Kidney glomerular epithelial cell (primary cell): ENCODE results near the gene ZNF77.
"Not testable (repeated sequence)": the region's sequence is repeated elsewhere in the genome, so short reads cannot be mapped to it uniquely, and the experiment has no call there.

ENCODE experiments used
- DNase-seq: peaks from one replicate; lab custom pipeline; 2025; lab: John Stamatoyannopoulos, UW

Gene ZNF77

DNA sequence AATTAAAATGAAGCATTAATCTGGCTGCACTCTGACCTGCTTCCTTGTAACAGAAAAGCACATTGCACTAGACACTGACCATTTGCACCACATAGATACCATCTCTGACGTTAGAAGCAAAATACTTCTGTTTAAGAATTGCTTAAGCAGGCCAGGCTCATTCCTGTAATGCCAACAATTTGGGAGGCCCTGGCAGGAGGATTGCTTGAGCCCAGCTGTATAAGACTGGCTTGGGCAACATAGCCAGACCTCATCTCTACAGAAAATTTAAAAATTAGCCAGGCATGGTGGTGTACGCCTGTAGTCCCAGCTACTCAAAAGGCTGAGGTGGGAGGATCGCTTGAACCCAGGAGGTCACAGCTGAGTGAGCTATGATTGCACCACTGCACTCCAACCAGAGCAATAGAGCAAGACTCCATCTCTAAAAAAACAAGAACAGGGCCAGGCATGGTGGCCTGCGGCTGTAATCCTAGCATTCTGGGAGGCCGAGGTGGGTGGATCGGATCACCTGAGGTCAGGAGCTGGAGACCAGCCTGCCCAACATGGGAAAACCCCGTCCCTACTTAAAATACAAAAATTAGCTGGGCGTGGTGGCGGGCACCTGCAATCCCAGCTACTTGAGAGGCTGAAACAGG lies 25.5 kb upstream of the ZNF77 start:
- DNase-seq, result peak; percentile 15

DNA sequence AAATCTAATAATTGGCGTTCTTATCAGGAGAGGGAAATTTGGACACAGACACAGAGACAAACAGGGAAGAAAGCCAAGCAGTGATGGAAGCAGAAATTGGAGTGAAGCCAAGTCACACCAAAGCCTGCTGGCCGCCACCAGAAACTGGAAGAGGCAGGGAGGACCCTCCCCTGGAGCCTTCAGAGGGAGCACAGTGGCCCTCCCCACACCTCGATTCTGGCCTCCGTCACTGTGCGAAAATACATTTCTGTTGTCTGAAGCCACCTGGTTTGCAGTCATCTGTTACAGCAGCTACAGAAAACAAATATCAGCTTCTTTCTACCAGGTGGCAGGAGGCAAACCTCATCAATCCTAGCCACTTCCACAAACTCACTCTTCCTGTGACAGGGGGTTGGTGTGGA lies 24.3 kb upstream of the ZNF77 start:
- DNase-seq, result no peak

DNA sequence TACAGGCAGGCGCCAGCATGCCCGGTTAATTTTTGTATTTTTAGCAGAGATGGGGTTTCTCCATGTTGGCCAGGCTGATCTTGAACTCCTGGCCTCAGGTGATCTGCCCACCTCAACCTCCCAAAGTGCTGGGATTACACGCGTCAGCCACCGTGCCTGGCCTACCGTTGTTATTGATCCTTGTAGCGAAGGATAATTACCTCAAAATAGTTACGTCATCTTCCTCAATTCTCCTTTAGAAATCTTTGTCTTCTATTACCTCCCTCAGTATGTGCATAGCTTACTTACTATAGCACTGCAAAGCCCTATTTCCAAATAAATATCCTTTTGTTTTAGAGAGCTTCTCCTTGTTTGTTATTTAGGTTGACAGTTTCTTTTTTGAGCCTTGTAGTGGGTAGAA lies 23.2 kb upstream of the ZNF77 start:
- DNase-seq, result no peak

DNA sequence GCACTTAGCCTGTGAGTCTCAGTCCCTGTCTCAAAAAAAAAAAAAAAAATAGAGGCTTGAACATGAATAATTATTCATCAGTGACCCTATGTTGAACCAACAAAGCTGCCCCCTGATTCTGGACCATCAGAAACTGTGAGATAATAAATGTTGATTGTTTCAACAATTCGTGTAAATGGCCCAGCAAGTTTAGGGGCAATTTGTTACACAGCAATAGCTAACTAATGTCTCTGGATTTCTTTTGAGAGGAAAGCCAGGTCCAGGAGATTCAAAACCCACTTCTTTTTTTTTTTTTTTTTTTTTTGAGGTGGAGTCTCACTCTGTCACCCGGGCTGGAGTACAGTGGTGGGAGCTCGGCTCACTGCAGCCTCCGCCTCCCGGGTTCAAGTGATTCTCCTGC lies 20.1 kb upstream of the ZNF77 start:
- DNase-seq, result no peak

DNA sequence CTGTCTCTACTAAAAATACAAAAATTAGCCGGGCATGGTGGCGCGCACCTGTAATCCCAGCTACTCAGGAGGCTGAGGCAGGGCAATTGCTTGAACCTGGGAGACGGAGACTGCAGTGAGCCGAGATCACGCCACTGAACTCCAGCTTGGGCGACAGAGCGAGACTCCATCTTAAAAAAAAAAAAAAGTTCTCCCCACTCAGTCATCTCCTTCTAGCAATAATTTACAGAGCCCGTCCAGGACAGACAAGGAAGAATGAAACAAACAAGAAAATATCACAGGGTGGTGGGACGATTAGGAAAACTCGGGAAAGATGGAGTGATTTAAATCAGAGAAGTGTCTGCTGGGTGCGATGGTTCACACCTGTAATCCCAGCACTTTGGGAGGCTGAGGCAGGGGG lies 18.9 kb upstream of the ZNF77 start:
- DNase-seq, result peak; percentile 15

DNA sequence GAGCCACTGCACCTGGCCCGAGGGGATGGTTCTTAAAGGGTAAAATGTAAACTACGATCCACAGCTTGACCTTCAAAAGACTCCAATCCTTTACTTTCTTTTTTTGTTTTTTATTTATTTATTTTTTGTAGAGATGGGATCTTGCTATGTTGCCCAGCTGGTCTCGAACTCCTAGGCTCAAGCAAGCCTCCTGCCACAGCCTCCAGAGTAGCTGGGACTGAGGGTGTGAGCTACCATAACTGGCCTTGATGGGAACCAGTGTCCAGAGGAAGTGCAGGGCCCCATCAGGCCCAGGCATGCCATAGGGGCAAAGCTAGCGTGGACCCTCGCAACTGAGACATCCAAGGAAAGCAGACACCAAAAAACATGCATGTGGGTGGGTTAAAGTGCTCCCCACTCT lies 18.4 kb upstream of the ZNF77 start:
- no peak for DNase-seq

DNA sequence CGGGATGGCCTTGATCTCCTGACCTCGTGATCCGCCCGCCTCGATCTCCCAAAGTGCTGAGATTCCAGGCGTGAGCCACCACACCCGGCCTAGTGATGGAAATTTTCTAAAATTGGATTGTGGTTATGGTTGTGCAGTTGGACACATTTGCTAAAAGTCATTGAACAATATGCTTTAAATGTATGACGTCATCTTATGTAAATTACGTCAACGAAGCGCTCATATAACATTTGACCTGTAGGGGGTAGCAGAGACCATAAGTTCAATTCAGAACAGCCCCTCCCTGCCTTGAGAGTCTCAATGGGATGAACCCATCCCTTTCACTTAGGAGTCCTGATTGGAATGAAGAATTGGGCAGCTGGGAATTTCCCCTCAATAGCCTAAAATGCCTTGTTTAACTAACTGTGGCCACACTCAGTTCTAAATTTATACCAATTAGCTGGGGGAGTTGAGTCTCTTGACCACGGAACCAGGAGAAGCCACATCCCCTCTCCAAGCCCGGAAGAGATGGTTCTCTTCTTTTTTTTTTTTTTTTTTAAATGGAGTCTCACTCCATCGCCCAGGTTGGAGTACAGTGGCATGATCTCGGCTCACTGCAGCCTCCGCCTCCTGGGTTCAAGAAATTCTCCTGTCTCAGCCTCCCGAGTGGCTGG lies 17.4 kb upstream of the ZNF77 start:
- peak; percentile 74 for DNase-seq

DNA sequence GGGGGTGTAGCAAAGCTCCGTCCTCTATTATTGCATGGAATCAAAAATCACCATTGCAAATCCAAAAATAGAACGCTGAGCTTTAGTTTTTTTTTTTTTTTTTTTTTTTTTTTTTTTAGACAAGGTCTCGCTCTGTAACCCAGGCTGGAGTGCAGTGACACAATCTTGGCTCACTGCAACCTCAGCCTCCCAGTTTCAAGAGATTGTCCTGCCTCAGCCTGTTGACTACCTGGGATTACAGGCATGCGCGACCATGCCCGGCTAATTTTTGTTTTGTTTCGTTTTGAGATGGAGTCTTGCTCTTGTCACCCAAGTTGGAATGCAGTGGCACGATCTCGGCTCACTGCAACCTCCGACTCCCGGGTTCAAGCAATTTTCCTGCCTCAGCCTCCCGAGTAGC lies 15.3 kb upstream of the ZNF77 start:
- no peak for DNase-seq

DNA sequence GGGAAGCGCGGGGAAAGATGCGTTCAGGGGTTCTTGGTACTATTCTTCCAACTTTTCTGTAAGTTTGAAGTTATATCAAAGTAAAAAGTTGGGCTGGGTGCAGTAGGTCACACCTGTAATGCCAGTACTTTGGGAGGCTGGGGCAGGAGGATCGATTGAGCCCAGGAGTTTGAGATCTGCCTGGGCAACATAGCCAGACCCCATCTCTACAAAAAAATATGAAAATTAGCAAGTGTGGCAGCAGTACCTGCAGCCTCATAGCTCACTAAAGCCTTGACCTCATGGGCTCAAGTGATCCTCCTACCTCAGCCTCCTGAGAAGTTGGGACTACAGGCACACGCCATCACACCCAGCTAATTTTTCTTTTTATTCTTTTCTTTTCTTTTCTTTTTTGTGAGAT lies 12.4 kb upstream of the ZNF77 start:
- no peak for DNase-seq

DNA sequence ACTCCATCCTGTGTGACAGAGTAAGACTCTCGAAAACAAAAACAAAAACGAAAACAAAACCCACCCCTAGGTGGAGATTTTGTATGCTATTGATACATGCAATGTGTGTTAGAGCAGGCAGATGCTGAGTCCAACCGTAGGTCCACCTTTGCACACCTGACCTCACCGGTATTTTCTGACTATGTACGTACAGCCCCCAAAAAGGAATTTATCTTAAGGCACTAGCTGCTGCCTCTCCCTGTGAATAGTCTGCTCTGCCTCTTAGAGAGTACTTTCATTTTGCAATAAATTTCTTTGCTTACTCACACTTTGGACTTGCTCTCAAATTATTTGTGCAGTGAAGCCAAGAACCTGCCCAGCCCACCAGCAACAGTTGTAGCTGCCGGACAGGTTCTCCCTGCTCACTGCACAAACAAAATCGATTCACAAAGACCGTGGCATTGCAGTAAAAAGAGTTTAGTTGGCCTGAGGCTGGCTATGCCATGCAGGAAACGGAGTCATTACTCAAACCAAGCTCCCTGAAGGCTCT lies 8.2 kb upstream of the ZNF77 start:
- peak; percentile 27 for DNase-seq

DNA sequence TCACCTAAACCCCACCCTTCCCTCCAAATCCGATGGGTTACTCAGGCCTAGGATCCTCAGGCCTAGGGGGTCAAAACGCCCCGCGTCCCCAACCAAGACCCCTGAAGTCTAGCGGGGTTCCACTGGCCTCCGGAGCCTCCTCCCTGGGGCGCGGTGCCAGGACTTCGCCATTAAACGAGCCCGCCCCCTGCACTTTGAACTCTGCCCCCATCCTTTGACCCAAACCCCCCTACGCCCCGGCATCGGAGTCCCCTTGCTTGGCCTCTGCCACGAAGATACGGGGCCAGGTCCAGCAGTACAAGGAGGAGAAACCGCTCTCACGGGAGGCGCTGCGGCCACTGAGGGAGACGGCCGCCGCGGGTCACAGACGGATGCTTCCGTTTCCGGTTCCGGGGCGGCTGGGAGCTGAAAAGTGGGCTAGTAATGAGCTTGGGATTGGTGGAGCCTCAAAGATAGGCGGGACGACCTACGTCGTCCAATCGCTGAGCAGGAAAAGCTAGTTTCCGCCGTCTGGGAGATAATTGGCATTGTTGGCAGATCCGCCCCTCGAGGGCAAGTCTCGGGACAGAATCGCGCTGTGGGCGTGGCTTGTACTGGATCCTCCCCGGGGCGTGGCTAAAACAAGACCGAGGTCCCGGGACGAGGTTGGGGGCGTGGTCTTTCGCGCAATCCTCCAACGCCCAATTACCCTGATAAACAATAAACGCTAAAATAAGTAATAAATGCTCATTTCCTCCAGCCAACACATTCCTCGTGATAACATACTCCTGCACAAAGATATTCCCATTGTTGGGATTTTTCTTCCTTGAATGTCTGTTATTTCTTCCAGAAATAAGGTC lies 5.7 kb upstream of the ZNF77 start:
- DNase-seq, result peak; percentile 99

DNA sequence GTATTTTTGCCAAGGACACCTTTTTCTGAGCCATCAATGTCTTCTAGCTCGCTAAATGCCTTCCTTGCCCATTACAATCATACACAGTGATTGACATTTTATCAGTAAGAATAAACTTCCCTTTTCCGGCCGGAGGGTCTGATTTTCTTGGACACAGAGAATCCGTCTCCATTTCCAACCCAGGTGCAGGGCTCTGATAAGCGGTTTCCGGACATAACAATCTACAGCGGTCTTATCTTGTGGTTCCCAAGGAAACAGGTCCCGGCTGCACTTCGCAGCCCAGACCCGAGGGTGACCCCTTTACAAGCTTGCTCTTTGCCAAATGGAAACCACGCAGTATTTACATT lies 5.1 kb upstream of the ZNF77 start:
- DNase-seq, result no peak

DNA sequence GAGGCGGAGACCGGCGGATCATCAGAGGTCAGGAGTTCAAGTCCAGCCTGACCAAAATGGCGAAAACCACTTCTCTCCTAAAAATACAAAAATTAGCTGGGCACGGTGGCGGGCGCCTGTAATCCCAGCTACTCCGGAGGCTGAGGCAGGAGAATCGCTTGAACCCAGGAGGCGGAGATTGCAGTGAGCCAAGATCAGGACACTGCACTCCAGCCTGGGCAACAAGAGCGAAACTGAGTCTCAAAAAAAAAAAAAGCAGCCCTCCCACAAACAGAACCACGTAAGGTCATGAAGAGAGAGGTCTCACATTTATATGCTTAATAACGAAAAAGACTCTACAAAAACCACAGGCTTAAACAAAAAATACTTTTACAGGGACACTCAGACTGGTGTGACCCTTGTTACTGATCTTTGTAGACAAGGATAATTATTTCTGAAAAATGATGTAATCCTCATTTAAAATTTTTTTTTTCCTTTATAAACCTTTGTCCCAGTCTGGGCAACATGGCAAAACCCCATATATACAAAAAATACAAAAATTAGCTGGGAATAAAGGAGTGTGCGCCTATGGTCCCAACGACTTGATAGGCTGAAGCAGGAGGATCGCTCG lies 909 bp upstream of the ZNF77 start:
- DNase-seq, result no peak

DNA sequence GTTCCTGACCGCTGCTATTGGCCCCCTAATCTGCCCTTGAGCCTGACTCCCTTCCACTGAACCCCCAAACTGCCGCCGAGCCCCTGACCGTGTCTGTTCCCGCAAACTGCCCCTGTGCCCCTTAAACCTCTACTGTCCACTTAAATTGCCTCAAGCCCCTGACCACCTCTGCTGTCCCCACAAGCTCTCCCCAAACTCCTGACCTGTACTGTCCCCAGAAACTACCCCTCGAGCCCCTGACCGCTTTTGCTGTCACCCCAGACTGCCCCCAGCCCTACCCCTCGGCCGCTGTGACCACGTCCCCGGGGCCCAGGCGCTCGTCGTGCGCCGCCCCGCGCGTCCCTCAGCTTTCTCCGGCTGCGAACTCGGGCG lies 382 bp downstream of the ZNF77 start:
- no peak for DNase-seq

DNA sequence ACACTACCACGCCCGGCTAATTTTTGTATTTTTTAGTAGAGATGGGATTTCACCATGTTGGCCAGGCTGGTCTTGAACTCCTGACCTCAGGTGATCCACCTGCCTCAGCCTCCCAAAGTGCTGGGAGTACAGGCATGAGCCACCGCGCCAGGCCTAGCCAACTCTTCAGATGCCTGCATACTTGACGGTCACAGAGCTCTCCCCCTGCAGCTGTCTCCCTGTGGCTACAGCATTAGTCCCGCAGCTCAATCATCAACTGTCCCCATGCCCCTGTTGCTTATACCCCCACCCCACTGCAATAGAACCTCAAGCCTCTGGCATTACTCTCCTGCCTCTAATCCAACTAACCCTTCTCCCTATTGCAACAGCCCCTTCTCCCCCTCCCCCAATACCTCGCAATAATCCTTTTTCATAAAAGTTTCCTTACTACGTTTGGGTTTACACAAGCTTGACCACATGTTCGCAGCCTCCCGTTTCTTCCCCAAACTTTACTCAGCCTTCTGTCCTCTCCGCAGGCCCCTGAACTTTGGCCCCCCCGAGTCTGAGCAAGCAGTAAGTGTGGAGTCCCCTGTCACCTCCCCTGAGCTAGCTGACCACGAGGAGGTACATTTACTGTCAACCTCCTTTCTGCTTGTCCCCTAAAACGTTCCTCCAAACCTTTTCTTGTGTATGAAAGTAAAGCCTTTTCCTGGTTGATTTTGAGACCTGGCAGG lies 1.7 kb downstream of the ZNF77 start:
- DNase-seq, result no peak

DNA sequence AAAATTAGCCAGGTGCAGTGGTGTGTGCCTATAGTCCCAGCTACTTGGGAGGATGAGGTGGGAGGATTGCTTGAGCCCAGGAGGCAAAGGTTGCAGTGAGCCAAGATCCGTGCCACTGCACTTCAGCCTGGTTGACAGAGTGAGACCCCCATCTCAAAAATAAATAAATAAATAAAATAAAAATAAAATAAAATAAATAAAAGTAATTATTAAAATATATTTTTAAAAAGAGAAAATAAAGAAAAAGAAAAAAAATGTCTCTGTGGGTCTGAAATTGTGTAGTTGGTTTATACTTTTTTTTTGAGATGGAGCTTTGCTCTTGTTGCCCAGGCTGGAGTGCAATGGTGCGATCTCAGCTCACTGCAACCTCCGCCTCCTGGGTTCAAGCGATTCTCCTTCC lies 8.9 kb downstream of the ZNF77 start:
- not testable (repeated sequence) for DNase-seq

DNA sequence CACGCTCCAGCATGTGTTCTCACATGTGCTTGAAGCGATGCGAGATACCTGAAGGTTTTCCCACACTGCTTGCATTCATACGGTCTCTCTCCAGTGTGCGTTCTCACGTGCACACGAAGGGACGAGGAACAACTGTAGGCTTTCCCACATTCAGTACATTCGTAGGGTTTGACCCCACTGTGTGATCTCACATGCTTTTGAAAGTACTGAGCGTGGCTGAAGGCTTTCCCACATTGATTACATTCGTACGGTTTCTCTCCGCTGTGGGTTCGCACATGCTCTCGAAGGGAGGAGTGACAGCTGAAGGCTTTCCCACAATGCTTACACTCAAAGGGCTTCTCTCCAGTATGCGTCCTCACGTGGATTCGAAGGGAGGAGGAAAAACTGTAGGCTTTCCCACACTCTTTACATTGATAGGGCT lies 11.3 kb downstream of the ZNF77 start:
- no peak for DNase-seq

DNA sequence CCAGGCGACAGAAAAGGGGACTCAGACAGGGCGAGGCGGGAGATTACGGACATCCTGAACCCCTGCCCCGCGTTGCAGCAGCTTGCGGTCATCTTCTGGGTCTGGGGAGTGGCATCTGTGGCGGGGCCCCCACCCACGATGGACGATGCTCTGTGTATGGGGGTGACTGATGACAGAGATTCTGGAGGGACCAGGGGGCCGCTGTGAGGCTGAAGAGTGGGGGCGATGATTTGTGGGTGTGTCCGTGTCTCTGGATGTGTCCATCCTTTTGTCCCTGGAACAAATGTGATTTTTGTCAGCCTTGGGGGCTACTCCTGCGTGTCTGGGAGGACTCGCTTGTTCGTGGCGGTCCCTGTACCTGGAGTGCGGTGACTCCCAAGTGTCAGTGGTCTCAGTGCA lies 17.7 kb downstream of the ZNF77 start:
- no peak for DNase-seq

DNA sequence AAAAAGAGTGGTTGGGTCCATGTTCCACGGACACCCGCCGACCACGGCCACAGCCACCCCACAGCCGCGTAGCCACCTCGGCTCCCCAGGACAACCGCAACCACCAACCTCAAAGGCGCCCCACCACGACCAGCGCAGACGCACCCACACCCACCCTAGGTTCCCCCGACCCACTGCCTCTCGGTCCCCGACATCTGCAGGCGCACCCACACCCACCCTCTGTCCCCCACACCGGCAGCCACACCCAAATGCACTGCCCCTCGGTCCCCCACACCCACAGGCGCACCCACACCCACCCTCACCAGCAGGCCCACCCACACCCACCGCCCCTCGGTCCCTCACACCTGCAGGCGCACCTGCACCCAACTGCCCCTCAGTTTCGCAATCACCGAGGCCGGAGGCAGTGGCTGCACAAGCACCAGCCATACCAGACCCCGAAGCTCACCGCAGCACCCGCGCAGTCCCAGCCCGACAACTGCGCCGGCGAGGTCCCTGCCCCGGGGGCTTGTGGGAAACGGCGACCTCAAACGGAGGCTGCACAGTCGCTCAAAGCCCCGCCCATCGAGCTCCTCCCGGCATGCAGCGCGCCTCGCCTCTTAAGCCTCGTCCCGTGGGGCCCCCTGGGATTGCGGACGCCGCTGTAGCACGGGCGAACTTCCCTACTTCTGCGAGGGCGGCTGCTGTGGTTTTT lies 18.3 kb downstream of the ZNF77 start:
- no peak for DNase-seq

DNA sequence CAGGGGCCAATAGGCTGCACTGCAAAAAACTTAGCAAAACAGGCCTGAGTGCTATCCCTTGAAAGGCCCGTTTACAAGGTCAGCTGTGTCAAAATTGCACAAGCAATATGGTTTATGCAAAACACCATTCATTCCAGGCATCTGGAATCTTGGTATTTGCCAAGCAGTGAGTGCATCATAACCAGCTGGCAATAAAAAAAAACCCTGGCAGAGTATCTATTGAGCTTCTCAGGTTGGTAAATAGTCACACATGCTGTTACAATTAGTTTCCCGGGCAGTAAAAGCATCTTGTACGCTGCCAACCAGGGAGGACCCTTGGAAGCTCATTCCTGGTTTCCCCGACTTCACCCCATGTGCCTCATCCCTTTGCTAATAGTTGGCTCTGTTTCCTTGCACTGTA lies 21.3 kb downstream of the ZNF77 start:
- DNase-seq, result no peak

DNA sequence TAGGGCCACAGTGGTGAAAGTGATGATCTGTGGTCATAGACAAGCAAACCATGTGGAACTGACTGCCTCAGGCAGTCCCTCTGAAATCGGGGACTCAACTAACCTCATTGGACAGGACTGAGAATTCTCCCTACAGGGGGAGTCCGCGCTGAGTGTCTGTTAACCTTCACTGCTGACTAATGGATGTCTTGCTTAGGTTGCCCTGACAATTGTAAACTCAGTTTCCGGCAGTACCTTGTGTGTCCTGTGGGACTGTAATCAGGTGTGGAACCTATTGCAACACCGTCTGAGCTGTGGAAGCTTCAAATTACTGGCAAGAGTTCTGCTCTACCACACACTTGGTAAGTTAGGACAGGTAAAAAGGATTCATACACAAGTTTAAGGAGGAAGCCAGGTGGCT lies 21.8 kb downstream of the ZNF77 start:
- DNase-seq, result no peak
